ENCODE measurements around the gene PJA2.

Gene PJA2

GRCh38 chr5:109407913-109408312 lies 1.9 kb downstream of the PJA2 start:
- DNase-seq, result no peak

DNA sequence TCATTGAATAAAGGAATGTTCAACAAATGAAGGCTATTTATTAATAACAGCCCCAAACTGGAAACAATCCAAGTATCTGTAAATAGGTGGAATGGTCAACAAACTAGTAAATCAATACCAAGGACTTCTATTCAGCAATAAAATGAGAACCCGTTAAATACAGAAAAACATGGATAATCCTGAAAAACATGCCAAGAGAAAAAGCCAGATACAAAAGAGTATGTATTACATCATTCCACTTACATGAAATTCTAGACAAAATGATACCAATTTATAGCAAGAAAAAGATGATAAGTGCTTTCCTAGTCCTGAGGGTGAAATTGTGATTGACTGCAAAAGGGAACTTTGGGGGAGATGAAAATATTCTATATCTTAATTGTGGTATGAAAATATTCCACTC lies 3.1 kb downstream of the PJA2 start:
- DNase-seq, result no peak

DNA sequence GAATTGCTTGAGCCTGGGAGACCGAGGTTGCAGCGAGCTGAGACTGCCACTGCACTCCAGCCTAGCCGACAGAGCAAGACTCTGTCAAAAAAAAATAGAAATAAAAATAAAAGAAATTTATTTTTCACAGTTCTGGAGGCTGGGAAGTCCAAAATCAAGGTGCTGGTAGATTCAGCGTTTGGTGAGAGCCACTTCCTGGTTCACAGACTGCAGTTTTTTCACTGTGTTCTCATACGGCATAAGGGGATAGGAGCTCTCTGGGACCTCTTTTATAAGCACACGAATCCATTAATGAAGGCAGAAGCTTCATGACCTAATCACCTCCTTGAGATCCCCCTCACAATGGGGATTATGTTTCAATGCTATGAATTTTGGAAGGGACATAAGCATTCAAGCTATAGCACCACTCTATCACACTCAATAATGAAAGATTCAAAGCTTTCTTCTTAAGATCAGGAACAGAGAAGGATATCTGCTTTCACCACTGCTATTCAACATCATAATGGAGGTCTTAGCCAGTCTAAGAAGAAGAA lies 5.3 kb downstream of the PJA2 start:
- no peak for DNase-seq

DNA sequence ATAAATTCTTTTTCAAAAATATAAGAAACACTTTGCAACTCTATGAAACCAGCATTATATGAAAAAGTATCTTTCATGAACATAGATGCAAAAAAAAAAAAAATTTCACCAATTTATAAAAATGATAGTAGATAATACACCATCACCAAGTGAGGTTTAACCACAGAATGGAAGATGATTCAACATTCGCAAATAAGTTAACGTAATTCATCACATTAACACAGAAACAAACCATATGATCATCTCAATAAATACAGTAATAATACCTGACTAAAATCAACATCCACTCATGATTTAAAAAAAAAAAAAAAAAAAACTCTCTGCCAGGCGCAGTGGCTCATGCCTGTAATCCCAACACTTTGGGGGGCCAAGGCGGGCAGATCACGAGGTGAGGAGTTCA lies 6.3 kb downstream of the PJA2 start:
- no peak for DNase-seq

DNA sequence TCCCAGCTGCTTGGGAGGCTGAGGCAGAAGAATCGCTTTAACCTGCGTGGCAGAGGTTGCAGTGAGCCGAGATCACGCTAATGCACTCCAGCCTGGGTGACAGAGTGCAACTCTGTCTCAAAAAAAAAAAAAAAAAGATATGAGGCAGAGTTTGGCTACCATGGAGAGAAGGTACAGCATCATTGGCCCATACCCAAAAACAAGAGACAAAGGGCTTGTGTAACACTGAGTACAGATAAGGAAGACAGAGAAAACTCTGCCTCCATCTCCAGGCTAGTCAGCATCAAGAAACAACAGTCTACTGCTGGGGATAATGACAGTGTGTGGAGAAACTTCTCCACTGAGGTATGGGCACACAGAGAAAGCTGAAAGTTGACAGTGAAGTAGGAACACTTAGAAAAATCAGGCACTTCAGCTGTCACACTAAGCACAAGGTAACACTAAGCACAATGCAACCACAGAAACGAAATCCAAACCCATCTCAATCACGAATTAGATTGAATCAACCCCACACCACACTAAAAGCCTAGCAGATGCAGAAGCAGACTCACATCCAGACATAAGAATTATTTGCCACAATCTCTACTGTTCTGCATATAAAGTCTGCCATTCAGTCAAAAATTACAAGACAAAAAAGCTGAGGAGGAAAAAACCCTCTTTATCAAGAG lies 10.5 kb downstream of the PJA2 start:
- DNase-seq, result no peak

GRCh38 chr5:109396965-109397364 lies 12.8 kb downstream of the PJA2 start:
- no peak for DNase-seq

DNA sequence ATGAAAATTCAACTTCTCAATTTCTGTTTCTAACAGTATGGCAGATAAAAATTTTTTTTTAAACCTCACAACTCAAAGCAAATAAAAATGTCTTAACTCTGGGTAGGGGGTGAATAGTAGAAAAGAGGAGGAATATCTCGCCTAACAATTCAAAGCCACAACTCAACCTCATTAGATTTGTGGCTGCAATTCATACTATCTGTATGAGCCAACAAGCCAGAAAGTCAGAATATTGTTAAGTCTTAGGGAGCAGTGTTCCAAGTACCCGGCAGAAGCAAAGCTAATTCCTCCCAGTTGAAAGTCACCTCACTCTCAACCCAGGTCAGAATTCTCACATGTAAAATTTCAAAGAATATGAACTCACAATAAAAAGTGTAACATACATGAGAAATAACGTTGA lies 15.0 kb downstream of the PJA2 start:
- DNase-seq, result no peak

DNA sequence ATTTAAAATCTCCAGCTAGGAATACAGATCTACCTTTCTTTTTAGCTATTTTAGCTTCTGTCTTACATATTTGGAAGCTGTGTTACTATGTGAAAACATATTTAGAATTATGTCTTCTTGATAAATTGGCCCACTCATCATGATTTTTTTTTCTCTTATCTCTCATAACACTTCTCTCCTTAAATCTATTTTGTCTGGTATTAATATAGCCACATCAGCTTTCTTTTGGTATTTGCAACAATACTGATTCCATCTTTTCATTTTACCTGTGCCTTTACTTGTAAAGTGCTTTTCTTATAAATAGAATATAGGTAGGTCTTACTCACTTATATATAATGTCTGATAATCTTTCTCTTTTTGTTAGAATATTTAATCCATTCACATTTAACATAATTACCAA lies 19.6 kb downstream of the PJA2 start:
- DNase-seq, result no peak

DNA sequence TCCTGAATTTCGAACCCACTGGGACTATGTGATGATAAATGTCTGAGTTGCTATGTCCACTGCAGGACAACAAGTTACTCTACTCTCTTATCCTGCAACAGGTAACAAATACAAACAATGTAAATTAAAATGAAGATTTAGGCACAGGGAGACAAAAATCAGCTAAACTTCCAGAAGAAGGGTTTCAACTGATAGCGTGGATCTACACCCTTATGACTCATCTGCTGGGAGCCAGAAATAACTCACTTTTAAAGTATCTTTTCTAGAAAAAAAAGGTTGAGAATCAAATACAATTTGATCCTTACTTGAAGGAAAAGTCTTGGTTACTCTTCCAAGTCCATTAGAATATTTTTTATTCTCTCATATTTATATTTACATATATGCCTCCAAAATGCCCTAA lies 21.4 kb downstream of the PJA2 start:
- no peak for DNase-seq

GRCh38 chr5:109387408-109387974 lies 22.3 kb downstream of the PJA2 start:
- no peak for DNase-seq

DNA sequence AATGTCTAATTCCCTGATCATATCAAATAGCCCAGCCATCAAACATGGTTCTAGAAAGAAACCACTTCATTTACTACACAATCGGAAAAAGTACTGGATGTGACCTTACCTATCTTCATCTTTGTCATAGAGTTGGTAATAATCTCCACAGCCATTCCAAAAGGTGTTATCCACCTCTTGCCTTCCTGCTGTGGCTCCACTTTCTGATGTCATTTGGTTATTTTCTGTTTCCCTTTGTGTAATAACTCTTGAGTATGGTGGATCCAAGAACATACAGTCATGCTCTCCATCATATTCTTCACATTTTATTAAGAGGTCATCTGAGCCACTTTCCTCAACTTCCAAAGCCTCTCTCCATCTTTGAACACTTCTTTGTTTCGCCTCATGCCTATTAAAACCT lies 31.7 kb downstream of the PJA2 start:
- DNase-seq, result no peak

GRCh38 chr5:109374625-109375024 lies 35.1 kb downstream of the PJA2 start:
- DNase-seq, result no peak

- no peak for DNase-seq
These were observed 35.8 kb downstream of the PJA2 start for GRCh38 chr5:109373932-109374331.

GRCh38 chr5:109370343-109370742 lies 39.4 kb downstream of the PJA2 start:
- DNase-seq, result no peak

- no peak for DNase-seq
These were observed 44.1 kb downstream of the PJA2 start for GRCh38 chr5:109365653-109366052.

GRCh38 chr5:109364977-109365376 lies 44.8 kb downstream of the PJA2 start:
- no peak for DNase-seq

GRCh38 chr5:109359642-109360041 lies 50.1 kb downstream of the PJA2 start:
- DNase-seq, result no peak

GRCh38 chr5:109357807-109358206 lies 52.0 kb downstream of the PJA2 start:
- DNase-seq, result no peak

- no peak for DNase-seq
These were observed 55.0 kb downstream of the PJA2 start for GRCh38 chr5:109354761-109355160.

- no peak for DNase-seq
These were observed 57.5 kb downstream of the PJA2 start for GRCh38 chr5:109351988-109352864.

GRCh38 chr5:109350537-109351270 lies 59.1 kb downstream of the PJA2 start:
- DNase-seq, result no peak

GRCh38 chr5:109349388-109349787 lies 60.4 kb downstream of the PJA2 start:
- no peak for DNase-seq

DNA sequence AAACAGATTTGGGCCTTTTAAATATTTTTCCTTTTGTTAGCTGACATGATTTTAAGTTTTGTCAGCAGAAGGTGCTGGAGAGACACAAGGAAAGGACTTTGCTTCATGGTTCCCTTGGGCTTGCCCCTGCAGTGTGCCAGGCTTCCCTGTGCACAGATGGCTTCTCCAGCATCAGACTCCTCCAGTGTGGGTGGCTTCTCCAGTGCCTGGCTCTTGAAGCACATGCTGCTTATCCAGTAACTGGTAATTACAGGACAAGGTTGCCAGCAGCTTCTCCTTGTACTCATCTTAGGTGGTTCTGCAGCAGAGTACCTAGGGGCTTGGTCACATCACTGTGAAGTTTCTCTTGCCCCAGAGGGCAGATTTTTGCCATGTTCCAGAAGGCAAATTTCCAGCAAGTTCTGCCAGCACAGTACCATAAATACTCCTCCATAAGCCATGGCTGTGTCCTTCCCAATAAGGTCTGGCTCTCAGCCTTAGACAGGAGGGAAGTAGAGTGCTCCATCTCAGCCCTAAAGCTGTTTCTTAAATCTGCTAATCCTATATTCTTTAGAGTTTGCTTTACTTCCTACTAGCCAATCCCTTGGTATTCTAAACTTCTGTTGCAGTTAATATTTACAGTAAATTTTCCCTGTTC lies 62.4 kb downstream of the PJA2 start:
- DNase-seq, result no peak
